BLaER1 treated with 17β-estradiol and CSF1 and Interleukin-3, amounts not matched to agents 10 nM and 100 nM (cell line): Measurements from ENCODE around the gene TLN1.

ENCODE experiments used
- H3K27ac ChIP-seq, 11 experiments: shearing (Covaris generic); formaldehyde crosslinking; 2 replicates each; pipeline ENCODE4 v1.8.1; 2022
- H3K27me3 ChIP-seq, 11 experiments: shearing (Covaris generic); formaldehyde crosslinking; 2 replicates each; pipeline ENCODE4 v1.8.1; 2022
- H3K36me3 ChIP-seq, 11 experiments: shearing (Covaris generic); formaldehyde crosslinking; 2 replicates each; pipeline ENCODE4 v1.8.1; 2022
- H3K4me1 ChIP-seq, 10 experiments: shearing (Covaris generic); formaldehyde crosslinking; 2 replicates each; pipeline ENCODE4 v1.8.1; 2022
- H3K4me2 ChIP-seq, 11 experiments: shearing (Covaris generic); formaldehyde crosslinking; 2 replicates each; pipeline ENCODE4 v1.8.1; 2022
- H3K4me3 ChIP-seq, 10 experiments: shearing (Covaris generic); formaldehyde crosslinking; 2 replicates each; pipeline ENCODE4 v1.8.1; 2022
- H3K9ac ChIP-seq, 11 experiments: shearing (Covaris generic); formaldehyde crosslinking; 2 replicates each; pipeline ENCODE4 v1.8.1; 2022
- H3K9me3 ChIP-seq, 11 experiments: shearing (Covaris generic); formaldehyde crosslinking; replicated peaks in 1 of 11; 2 replicates each; pipeline ENCODE4 v1.8.1; 2022
- H4K20me1 ChIP-seq, 11 experiments: shearing (Covaris generic); formaldehyde crosslinking; 2 replicates each; pipeline ENCODE4 v1.8.1; 2022
- Cebpa-rat ChIP-seq, 11 experiments: shearing (Covaris generic); IDR thresholded peaks; 2 replicates each; pipeline ENCODE4 v1.8.1; 2022

TLN1 gene

GRCh38 chr9:35658968-35659220 lies 73.1 kb downstream of the TLN1 start:
- H4K20me1 ChIP-seq: peaks cover 0 to 8% (median 0%) of the 10 kb centered on the region in 11 experiments; a peak in 2 of 22 replicates
- H3K4me1 ChIP-seq: peaks cover 63 to 76% (median 70%) of the 10 kb centered on the region in 10 experiments

GRCh38 chr9:35658137-35658967 lies 73.6 kb downstream of the TLN1 start, which contains the start of gene CCDC107:
TSS of gene CCDC107 (plus strand) at chr9:35658292. CDS start at chr9:35658380, 88 bp downstream.
- Histone ChIP-seq H3K4me2 (peak within 1 kb of the TSS; percentile 86 to 98 (median 95)), H4K20me1 (peaks cover 0 to 8% (median 0%) of the 10 kb centered on the region in 11 experiments; a peak in 2 of 22 replicates), H3K27ac (peak within 1 kb of the TSS; percentile 92 to 98 (median 96)), H3K36me3 (peaks cover 6 to 17% (median 12%) of the 10 kb centered on the region in 11 experiments; a peak in 16 of 22 replicates), H3K4me3 (peak within 1 kb of the TSS; percentile 77 to 88 (median 80)), H3K27me3 (no peaks in the 10 kb centered on the region), H3K4me1 (peaks cover 57 to 76% (median 65%) of the 10 kb centered on the region in 10 experiments), H3K9me3 (no peaks in the 10 kb centered on the region), H3K9ac (peak within 1 kb of the TSS; percentile 84 to 96 (median 91))
- TF ChIP-seq Cebpa-rat (IDR thresholded peaks at IDR 0.05): no peak

More at GRCh38 chr9:35658968-35659220, 73.1 kb downstream of the TLN1 start:
- Histone ChIP-seq H3K27me3 (no peaks in the 10 kb centered on the region), H3K27ac (peak overlapping the region; percentile 92 to 98 (median 96)), H3K4me3 (peak overlapping the region; percentile 77 to 88 (median 80)), H3K4me2 (peak overlapping the region; percentile 86 to 98 (median 95)), H3K36me3 (peaks cover 6 to 17% (median 12%) of the 10 kb centered on the region in 11 experiments; a peak in 16 of 22 replicates), H3K9me3 (no peaks in the 10 kb centered on the region), H3K9ac (peak overlapping the region; percentile 84 to 96 (median 91))
- TF ChIP-seq Cebpa-rat (IDR thresholded peaks at IDR 0.05): no peak

GRCh38 chr9:35657546-35658136 lies 74.4 kb downstream of the TLN1 start, which contains the start of gene RMRP:
TSS of gene RMRP (minus strand) at chr9:35658019.
- H3K4me2 ChIP-seq: peak within 1 kb of the TSS; percentile 86 to 98 (median 95)
- no peaks in the 10 kb centered on the region for H3K9me3 ChIP-seq
- H3K4me3 ChIP-seq: peak within 1 kb of the TSS; percentile 77 to 88 (median 80)
- peaks cover 6 to 17% (median 12%) of the 10 kb centered on the region in 11 experiments; a peak in 16 of 22 replicates for H3K36me3 ChIP-seq
- peaks cover 54 to 70% (median 64%) of the 10 kb centered on the region in 10 experiments for H3K4me1 ChIP-seq
- H3K27ac ChIP-seq: peak within 1 kb of the TSS; percentile 92 to 98 (median 96)
- no peaks in the 10 kb centered on the region for H3K27me3 ChIP-seq
- peak within 1 kb of the TSS; percentile 84 to 96 (median 91) for H3K9ac ChIP-seq
- H4K20me1 ChIP-seq: peaks cover 0 to 8% (median 0%) of the 10 kb centered on the region in 11 experiments; a peak in 2 of 22 replicates
- TF ChIP-seq Cebpa-rat (IDR thresholded peaks at IDR 0.05): no peak

GRCh38 chr9:35656831-35657545 lies 75.0 kb downstream of the TLN1 start:
- peak overlapping the region; percentile 74 to 98 (median 92) for H3K4me2 ChIP-seq
- peak overlapping the region; percentile 84 to 96 (median 91) for H3K9ac ChIP-seq
- peak overlapping the region; percentile 36 to 88 (median 77); a peak in 18 of 20 replicates for H3K4me3 ChIP-seq
- no peaks in the 10 kb centered on the region for H3K27me3 ChIP-seq
- H3K27ac ChIP-seq: peak overlapping the region; percentile 92 to 98 (median 96)
- peaks cover 6 to 17% (median 12%) of the 10 kb centered on the region in 11 experiments; a peak in 16 of 22 replicates for H3K36me3 ChIP-seq
- TF ChIP-seq Cebpa-rat (IDR thresholded peaks at IDR 0.05): no peak
- peaks cover 54 to 70% (median 64%) of the 10 kb centered on the region in 10 experiments for H3K4me1 ChIP-seq
- H4K20me1 ChIP-seq: peaks cover 0 to 8% (median 0%) of the 10 kb centered on the region in 11 experiments; a peak in 2 of 22 replicates
- H3K9me3 ChIP-seq: no peaks in the 10 kb centered on the region

GRCh38 chr9:35656348-35656747 lies 75.6 kb downstream of the TLN1 start:
- H3K9ac ChIP-seq: no peak overlapping the region
- H3K4me1 ChIP-seq: peaks cover 54 to 70% (median 64%) of the 10 kb centered on the region in 10 experiments
- no peaks in the 10 kb centered on the region for H3K27me3 ChIP-seq
- no peaks in the 10 kb centered on the region for H3K9me3 ChIP-seq
- peaks cover 6 to 14% (median 12%) of the 10 kb centered on the region in 11 experiments; a peak in 16 of 22 replicates for H3K36me3 ChIP-seq
- H3K4me2 ChIP-seq: peak overlapping the region; percentile 26 to 98 (median 92); a peak in 13 of 22 replicates
- no peak overlapping the region for H3K27ac ChIP-seq
- peaks cover 0 to 8% (median 0%) of the 10 kb centered on the region in 11 experiments; a peak in 2 of 22 replicates for H4K20me1 ChIP-seq
- no peak for TF ChIP-seq Cebpa-rat (IDR thresholded peaks at IDR 0.05)
- H3K4me3 ChIP-seq: no peak overlapping the region

GRCh38 chr9:35653611-35654010 lies 78.4 kb downstream of the TLN1 start:
- H3K27me3 ChIP-seq: no peaks in the 10 kb centered on the region
- H3K4me1 ChIP-seq: peaks cover 55 to 72% (median 65%) of the 10 kb centered on the region in 10 experiments
- no peaks in the 10 kb centered on the region for H3K9me3 ChIP-seq
- no peaks in the 10 kb centered on the region for H4K20me1 ChIP-seq
- no peaks in the 10 kb centered on the region for H3K36me3 ChIP-seq
- H3K27ac ChIP-seq: peak overlapping the region in 2 of 11 experiments; percentile 59 to 86; a peak in 3 of 22 replicates
- H3K4me2 ChIP-seq: peak overlapping the region in 3 of 11 experiments; percentile 92 to 97 (median 95); a peak in 5 of 22 replicates
- TF ChIP-seq Cebpa-rat (IDR thresholded peaks at IDR 0.05): no peak
- no peak overlapping the region for H3K9ac ChIP-seq
- H3K4me3 ChIP-seq: no peak overlapping the region

- H3K36me3 ChIP-seq: no peaks in the 10 kb centered on the region
- H3K4me3 ChIP-seq: no peak overlapping the region
- peak overlapping the region in 1 of 11 experiments; percentile 44; a peak in 1 of 22 replicates for H3K9ac ChIP-seq
- peak overlapping the region in 4 of 11 experiments; percentile 11 to 86 (median 62); a peak in 7 of 22 replicates for H3K27ac ChIP-seq
- H3K4me1 ChIP-seq: peaks cover 62 to 80% (median 73%) of the 10 kb centered on the region in 10 experiments
- peak overlapping the region in 6 of 11 experiments; percentile 92 to 99 (median 97); a peak in 13 of 22 replicates for H3K4me2 ChIP-seq
- H3K27me3 ChIP-seq: no peaks in the 10 kb centered on the region
- no peak for TF ChIP-seq Cebpa-rat (IDR thresholded peaks at IDR 0.05)
- H4K20me1 ChIP-seq: no peaks in the 10 kb centered on the region
- no peaks in the 10 kb centered on the region for H3K9me3 ChIP-seq
Observed at GRCh38 chr9:35652829-35653209, 79.2 kb downstream of the TLN1 start.
